Measurements from ENCODE around the gene AR. TPM values are rescaled to one million over a fixed set of nuclear protein-coding genes. Genes with fewer than 3 reads are reported as not detected.

Gene AR
- total and polyA plus RNA-seq, 2 donors = 1.7 to 6.0 TPM

DNA sequence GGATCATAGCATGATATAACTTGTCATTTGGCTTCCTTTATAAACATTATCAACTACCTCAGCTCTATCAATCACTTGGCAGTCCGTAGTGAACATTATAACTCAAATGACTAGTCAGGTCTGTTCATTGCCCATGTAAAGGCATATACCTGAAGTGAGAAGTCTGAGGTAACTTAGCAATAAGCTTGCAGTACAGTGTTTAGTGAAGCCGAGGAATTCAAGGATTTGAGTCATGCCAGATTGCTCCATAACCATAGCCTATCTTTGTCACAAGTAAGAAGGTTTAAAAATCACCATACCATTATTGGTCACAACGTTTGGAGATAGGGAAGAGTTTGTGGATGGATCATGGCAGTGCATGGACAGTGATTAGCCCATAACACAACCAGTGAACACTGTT, 41.6 kb downstream of the AR start:
- H3K9me3 ChIP-seq (ENCODE audit: control insufficient read depth in 2 of 2, insufficient read depth in 1 of 2, low read length in 1 of 2) = no peaks in the 10 kb centered on the region
- H3K4me3 ChIP-seq (ENCODE audit: low read length in 2 of 2) = no peak overlapping the region
- H3K27ac ChIP-seq (ENCODE audit: low read depth in 1 of 2, low read length in 1 of 2) = no peak overlapping the region
- H3K4me1 ChIP-seq (ENCODE audit: control insufficient read depth in 2 of 2, insufficient read depth in 2 of 2, low read length in 2 of 2) = no peaks in the 10 kb centered on the region
- no peaks in the 10 kb centered on the region for H3K27me3 ChIP-seq (ENCODE audit: control insufficient read depth in 2 of 2, insufficient read depth in 1 of 2, low read length in 1 of 2)
- WGBS = 93% methylated on average over 3 of the region's 3 CpGs
- no peaks in the 10 kb centered on the region for H3K36me3 ChIP-seq (ENCODE audit: control insufficient read depth in 2 of 2, insufficient read depth in 2 of 2, low read length in 1 of 2)
- no peak for DNase-seq (ENCODE audit: low read depth in 6 of 9, low spot score in 9 of 9)

DNA sequence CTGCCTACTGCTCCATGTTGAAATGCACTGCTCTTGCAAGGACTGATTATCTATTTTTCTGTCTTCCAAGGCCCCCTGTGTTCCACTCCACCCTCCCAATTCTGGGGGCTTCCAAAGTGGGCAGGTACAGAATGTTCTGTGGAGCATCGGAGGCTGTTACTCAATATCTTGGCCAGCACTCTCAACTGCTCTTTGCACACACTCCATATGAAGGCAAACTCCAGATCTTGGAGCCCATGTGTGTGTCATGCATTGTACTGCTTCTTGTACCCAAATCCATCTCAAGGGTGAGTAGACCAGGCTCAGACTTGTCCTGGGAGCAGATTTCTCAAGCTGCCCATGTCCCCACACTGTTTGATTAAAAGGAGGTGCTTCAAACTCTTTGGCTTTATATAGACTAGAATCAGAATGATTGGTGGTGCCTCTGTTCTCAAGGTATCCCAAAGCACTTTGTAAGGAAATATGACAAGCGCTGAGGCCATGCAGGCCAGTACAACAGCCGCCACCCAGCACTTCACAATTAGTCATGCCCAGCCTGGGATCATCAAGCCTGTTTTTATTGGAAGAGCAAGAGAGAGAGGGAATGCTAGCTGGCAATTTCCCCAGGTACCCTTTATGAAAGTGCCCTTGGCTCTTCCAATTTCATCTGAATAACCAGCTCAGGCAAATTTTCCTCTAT, 44.3 kb downstream of the AR start:
- H3K9me3 ChIP-seq (ENCODE audit: control insufficient read depth in 2 of 2, insufficient read depth in 1 of 2, low read length in 1 of 2) = no peaks in the 10 kb centered on the region
- 96% methylated on average over 3 of the region's 3 CpGs for WGBS
- H3K4me1 ChIP-seq (ENCODE audit: control insufficient read depth in 2 of 2, insufficient read depth in 2 of 2, low read length in 2 of 2) = no peaks in the 10 kb centered on the region
- no peak overlapping the region for H3K4me3 ChIP-seq (ENCODE audit: low read length in 2 of 2)
- H3K27ac ChIP-seq (ENCODE audit: low read depth in 1 of 2, low read length in 1 of 2) = peak overlapping the region in 1 of 2 donors; percentile 17
- H3K27me3 ChIP-seq (ENCODE audit: control insufficient read depth in 2 of 2, insufficient read depth in 1 of 2, low read length in 1 of 2) = no peaks in the 10 kb centered on the region
- no peaks in the 10 kb centered on the region for H3K36me3 ChIP-seq (ENCODE audit: control insufficient read depth in 2 of 2, insufficient read depth in 2 of 2, low read length in 1 of 2)
- DNase-seq (ENCODE audit: low read depth in 6 of 9, low spot score in 9 of 9) = no peak

DNA sequence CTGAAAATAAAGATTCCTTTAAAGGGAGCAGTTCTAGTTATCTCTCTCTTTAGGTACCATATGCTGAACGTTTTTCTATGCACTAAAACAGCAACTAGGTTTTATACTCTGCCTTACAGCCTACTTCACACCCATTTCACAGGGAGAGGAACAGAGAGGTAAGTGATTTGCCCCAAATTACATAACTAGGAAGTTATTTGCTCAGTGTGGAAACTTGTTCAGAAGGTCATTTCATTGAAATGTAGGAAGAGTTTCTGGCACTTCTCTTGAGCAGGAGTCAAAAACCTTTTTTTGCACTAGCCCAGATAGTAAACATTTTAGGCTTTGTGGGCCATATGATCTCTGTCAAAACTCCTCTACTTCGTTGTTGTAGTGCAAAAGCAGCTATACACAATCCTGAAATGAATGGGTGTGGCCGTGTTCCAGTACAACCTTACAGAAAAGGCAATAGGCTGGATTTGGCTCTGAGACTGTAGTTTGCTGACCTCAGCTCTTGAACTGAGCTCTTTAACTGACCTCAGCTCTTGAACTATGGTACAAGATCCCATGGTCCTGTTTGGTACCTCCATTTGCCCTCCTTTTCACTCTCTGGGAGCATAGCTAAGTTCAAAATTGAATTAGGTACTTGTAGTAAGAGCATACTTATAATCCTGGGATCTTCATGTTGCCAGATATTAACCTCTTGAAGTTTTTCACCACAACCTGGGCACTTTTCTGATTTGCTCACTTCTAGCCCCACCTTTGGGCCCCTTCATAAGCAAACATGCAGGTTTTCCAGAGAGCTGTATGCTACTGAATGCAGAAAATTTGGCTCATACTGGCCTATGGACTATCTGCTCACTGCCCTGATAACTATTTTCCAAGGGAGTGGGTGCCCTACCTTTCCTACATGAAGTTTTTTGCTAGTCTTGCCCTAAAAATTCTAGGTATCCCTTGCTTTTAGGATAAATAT, 53.3 kb downstream of the AR start:
- Histone ChIP-seq H3K27ac (ENCODE audit: low read depth in 1 of 2, low read length in 1 of 2) (no peak overlapping the region), H3K4me3 (ENCODE audit: low read length in 2 of 2) (no peak overlapping the region), H3K9me3 (ENCODE audit: control insufficient read depth in 2 of 2, insufficient read depth in 1 of 2, low read length in 1 of 2) (no peaks in the 10 kb centered on the region), H3K36me3 (ENCODE audit: control insufficient read depth in 2 of 2, insufficient read depth in 2 of 2, low read length in 1 of 2) (no peaks in the 10 kb centered on the region), H3K27me3 (ENCODE audit: control insufficient read depth in 2 of 2, insufficient read depth in 1 of 2, low read length in 1 of 2) (no peaks in the 10 kb centered on the region), H3K4me1 (ENCODE audit: control insufficient read depth in 2 of 2, insufficient read depth in 2 of 2, low read length in 2 of 2) (no peaks in the 10 kb centered on the region)
- 87% methylated on average over 3 of the region's 3 CpGs for WGBS
- DNase-seq (ENCODE audit: low read depth in 6 of 9, low spot score in 9 of 9) = no peak

GRCh38 chrX:67599532-67599931, 55.7 kb downstream of the AR start:
- no peaks in the 10 kb centered on the region for H3K9me3 ChIP-seq (ENCODE audit: control insufficient read depth in 2 of 2, insufficient read depth in 1 of 2, low read length in 1 of 2)
- no peak overlapping the region for H3K27ac ChIP-seq (ENCODE audit: low read depth in 1 of 2, low read length in 1 of 2)
- H3K36me3 ChIP-seq (ENCODE audit: control insufficient read depth in 2 of 2, insufficient read depth in 2 of 2, low read length in 1 of 2) = no peaks in the 10 kb centered on the region
- no peak for DNase-seq (ENCODE audit: low read depth in 6 of 9, low spot score in 9 of 9)
- H3K4me1 ChIP-seq (ENCODE audit: control insufficient read depth in 2 of 2, insufficient read depth in 2 of 2, low read length in 2 of 2) = no peaks in the 10 kb centered on the region
- 97% methylated on average over 3 of the region's 3 CpGs for WGBS
- no peak overlapping the region for H3K4me3 ChIP-seq (ENCODE audit: low read length in 2 of 2)
- no peaks in the 10 kb centered on the region for H3K27me3 ChIP-seq (ENCODE audit: control insufficient read depth in 2 of 2, insufficient read depth in 1 of 2, low read length in 1 of 2)

DNA sequence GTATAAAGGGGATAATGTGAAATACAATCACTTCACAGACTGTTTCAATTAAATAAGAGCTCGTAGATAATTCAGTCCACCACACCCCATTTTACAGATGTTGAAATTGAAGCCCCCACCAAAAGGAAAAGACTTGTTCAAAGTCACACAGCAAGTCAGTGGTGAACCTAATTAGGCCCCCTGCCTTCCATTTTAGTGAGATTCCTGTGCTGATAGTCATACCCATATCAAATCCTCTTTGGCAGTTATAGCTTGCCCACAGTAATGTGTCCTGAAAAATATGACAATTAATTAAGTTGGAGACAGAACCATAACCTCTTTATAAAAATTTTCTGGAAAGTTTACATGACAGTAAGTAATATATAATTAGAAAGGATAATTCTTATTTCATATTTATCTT, 58.0 kb downstream of the AR start:
- H3K4me1 ChIP-seq (ENCODE audit: control insufficient read depth in 2 of 2, insufficient read depth in 2 of 2, low read length in 2 of 2) = no peaks in the 10 kb centered on the region
- no peak for DNase-seq (ENCODE audit: low read depth in 6 of 9, low spot score in 9 of 9)
- 93% methylated on average over 1 of the region's 1 CpG for WGBS
- no peak overlapping the region for H3K27ac ChIP-seq (ENCODE audit: low read depth in 1 of 2, low read length in 1 of 2)
- no peaks in the 10 kb centered on the region for H3K27me3 ChIP-seq (ENCODE audit: control insufficient read depth in 2 of 2, insufficient read depth in 1 of 2, low read length in 1 of 2)
- H3K9me3 ChIP-seq (ENCODE audit: control insufficient read depth in 2 of 2, insufficient read depth in 1 of 2, low read length in 1 of 2) = no peaks in the 10 kb centered on the region
- no peak overlapping the region for H3K4me3 ChIP-seq (ENCODE audit: low read length in 2 of 2)
- no peaks in the 10 kb centered on the region for H3K36me3 ChIP-seq (ENCODE audit: control insufficient read depth in 2 of 2, insufficient read depth in 2 of 2, low read length in 1 of 2)

GRCh38 chrX:67604979-67605703, 61.3 kb downstream of the AR start:
- DNase-seq (ENCODE audit: low read depth in 6 of 9, low spot score in 9 of 9) = no peak
- no peaks in the 10 kb centered on the region for H3K9me3 ChIP-seq (ENCODE audit: control insufficient read depth in 2 of 2, insufficient read depth in 1 of 2, low read length in 1 of 2)
- H3K27ac ChIP-seq (ENCODE audit: low read depth in 1 of 2, low read length in 1 of 2) = no peak overlapping the region
- no peaks in the 10 kb centered on the region for H3K27me3 ChIP-seq (ENCODE audit: control insufficient read depth in 2 of 2, insufficient read depth in 1 of 2, low read length in 1 of 2)
- no peak overlapping the region for H3K4me3 ChIP-seq (ENCODE audit: low read length in 2 of 2)
- H3K4me1 ChIP-seq (ENCODE audit: control insufficient read depth in 2 of 2, insufficient read depth in 2 of 2, low read length in 2 of 2) = no peaks in the 10 kb centered on the region
- no peaks in the 10 kb centered on the region for H3K36me3 ChIP-seq (ENCODE audit: control insufficient read depth in 2 of 2, insufficient read depth in 2 of 2, low read length in 1 of 2)
- WGBS = over 99% methylated on average over 3 of the region's 3 CpGs

DNA sequence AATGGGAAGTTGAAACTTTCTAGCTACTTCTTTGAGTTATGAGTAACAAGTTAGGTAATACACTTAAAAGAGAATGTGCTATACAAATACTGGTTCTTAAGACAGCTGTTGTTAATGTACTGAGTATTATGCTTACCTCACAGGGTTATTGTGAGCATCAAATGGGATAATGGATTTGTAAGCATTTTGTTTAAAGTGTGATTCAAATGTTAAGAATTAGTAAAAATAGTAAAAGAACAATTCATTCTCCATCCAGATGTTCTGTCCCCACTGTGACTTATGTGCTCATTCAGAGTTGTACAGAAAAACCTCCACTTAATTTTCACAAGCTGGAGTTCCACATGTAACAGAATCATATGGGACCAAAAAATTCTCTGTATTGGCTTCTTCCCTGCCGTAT, 63.6 kb downstream of the AR start:
- Histone ChIP-seq H3K4me1 (ENCODE audit: control insufficient read depth in 2 of 2, insufficient read depth in 2 of 2, low read length in 2 of 2) (no peaks in the 10 kb centered on the region), H3K27me3 (ENCODE audit: control insufficient read depth in 2 of 2, insufficient read depth in 1 of 2, low read length in 1 of 2) (no peaks in the 10 kb centered on the region), H3K36me3 (ENCODE audit: control insufficient read depth in 2 of 2, insufficient read depth in 2 of 2, low read length in 1 of 2) (no peaks in the 10 kb centered on the region), H3K4me3 (ENCODE audit: low read length in 2 of 2) (no peak overlapping the region), H3K27ac (ENCODE audit: low read depth in 1 of 2, low read length in 1 of 2) (no peak overlapping the region), H3K9me3 (ENCODE audit: control insufficient read depth in 2 of 2, insufficient read depth in 1 of 2, low read length in 1 of 2) (no peaks in the 10 kb centered on the region)
- DNase-seq (ENCODE audit: low read depth in 6 of 9, low spot score in 9 of 9) = no peak
- 100% methylated on average over 1 of the region's 1 CpG for WGBS

DNA sequence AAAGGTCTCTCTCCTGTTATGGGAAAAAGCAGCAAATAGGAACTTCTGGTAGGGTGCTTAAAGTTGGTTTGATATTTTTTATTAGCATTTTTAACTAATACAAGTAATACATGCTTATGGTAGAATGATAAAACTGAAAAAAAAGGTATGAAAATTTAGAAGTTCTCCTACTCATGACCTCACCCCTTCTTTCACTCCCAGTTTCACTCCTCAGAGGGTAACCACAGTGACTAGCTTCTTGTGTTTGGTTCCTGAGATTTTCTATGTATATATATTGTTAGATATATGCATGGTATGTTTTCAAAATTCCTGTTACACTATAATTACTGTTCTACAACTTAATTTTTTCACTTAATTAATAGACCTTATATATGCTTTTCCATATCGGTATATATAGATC, 66.5 kb downstream of the AR start:
- H3K9me3 ChIP-seq (ENCODE audit: control insufficient read depth in 2 of 2, insufficient read depth in 1 of 2, low read length in 1 of 2) = no peaks in the 10 kb centered on the region
- H3K4me3 ChIP-seq (ENCODE audit: low read length in 2 of 2) = no peak overlapping the region
- H3K27me3 ChIP-seq (ENCODE audit: control insufficient read depth in 2 of 2, insufficient read depth in 1 of 2, low read length in 1 of 2) = no peaks in the 10 kb centered on the region
- H3K36me3 ChIP-seq (ENCODE audit: control insufficient read depth in 2 of 2, insufficient read depth in 2 of 2, low read length in 1 of 2) = no peaks in the 10 kb centered on the region
- 0% methylated on average over 1 of the region's 1 CpG for WGBS
- no peaks in the 10 kb centered on the region for H3K4me1 ChIP-seq (ENCODE audit: control insufficient read depth in 2 of 2, insufficient read depth in 2 of 2, low read length in 2 of 2)
- H3K27ac ChIP-seq (ENCODE audit: low read depth in 1 of 2, low read length in 1 of 2) = no peak overlapping the region
- no peak for DNase-seq (ENCODE audit: low read depth in 6 of 9, low spot score in 9 of 9)

- Histone ChIP-seq H3K4me3 (ENCODE audit: low read length in 2 of 2) (no peak overlapping the region), H3K9me3 (ENCODE audit: control insufficient read depth in 2 of 2, insufficient read depth in 1 of 2, low read length in 1 of 2) (no peaks in the 10 kb centered on the region), H3K4me1 (ENCODE audit: control insufficient read depth in 2 of 2, insufficient read depth in 2 of 2, low read length in 2 of 2) (no peaks in the 10 kb centered on the region), H3K27ac (ENCODE audit: low read depth in 1 of 2, low read length in 1 of 2) (no peak overlapping the region), H3K36me3 (ENCODE audit: control insufficient read depth in 2 of 2, insufficient read depth in 2 of 2, low read length in 1 of 2) (no peaks in the 10 kb centered on the region), H3K27me3 (ENCODE audit: control insufficient read depth in 2 of 2, insufficient read depth in 1 of 2, low read length in 1 of 2) (no peaks in the 10 kb centered on the region)
- DNase-seq (ENCODE audit: low read depth in 6 of 9, low spot score in 9 of 9) = no peak
- 84% methylated on average over 3 of the region's 3 CpGs for WGBS
Measured at GRCh38 chrX:67612231-67612630, 68.4 kb downstream of the AR start.

Measured in thymus (tissue), 11 donors.